RCC 7860 (cell line): Measurements from ENCODE around the gene RAD51D.
"Not testable (repeated sequence)": the region's sequence is repeated elsewhere in the genome, so short reads cannot be mapped to it uniquely, and the experiment has no call there.

Experiments
- DNase-seq: peaks from one replicate; pipeline ENCODE4 v3.0.0-alpha.2; 2015; ENCODE audit warnings: low spot score
- FAIRE-seq: peaks from 2 replicates; lab custom pipeline; 2012; peaks lifted over from hg19 to GRCh38; lab: Jason Lieb, UNC

Gene RAD51D

DNA sequence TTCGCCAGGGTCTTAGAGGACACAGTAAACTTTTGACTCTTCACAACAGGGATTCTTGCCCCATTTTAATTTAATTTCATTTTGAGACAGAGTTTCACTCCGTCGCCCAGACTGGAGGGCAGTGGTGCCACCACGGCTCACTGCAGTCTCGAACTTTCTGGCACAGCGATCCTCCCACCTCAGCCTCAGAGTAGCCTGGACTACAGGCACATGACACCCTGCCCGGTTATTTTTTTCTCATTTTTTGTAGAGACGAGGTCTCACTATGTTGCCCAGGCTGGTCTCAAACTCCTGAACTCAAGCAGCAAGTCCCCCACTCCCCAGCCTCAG is 22.8 kb upstream of the RAD51D start:
- no peak for FAIRE-seq

DNA sequence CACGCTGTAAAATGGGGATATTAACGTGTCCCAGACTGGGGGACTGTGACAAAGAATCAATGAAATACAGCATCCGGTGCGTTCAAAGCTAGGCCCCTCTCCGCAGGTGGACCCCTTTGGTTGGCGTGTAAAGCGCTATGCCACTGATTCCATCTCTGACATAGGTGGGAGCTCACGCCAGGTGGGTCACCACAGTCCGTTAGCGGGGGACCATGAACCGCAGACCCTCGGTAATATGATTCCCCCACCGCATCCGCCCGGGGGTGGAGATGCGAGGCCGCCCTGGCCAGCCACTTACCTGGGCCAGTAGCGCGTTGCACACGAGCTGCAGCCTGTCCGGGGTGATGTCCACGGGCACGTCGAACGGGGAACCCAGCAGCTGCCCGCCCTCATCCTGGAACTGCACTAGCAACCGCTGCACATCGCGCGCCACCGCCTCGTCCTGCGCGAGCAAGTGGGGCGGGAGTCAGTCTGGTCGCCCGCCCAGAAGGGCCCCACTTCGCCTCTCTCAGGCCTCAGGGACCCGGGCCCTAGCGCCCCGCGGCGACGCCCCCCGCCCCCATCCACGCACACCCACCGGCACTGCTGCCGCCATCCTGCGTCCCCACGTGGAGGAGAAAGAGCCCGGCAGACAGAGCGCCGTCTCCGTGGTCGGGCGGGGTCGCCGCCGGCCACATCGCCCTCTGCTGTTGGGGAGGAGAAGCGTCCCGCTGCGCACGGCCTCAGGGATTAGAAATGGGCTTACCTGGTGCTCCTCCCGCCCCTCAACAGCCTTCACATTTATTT is 22.2 kb upstream of the RAD51D start, which contains the start of gene NLE1:
NLE1 (minus strand) TSS at position 623 of the 786 bp plus-strand sequence; CDS start at position 595, 28 bp downstream.
- FAIRE-seq (no peak), DNase-seq (peak; percentile 61)

More for the DNA sequence above, 22.8 kb upstream of the RAD51D start:
- no peak for DNase-seq

DNA sequence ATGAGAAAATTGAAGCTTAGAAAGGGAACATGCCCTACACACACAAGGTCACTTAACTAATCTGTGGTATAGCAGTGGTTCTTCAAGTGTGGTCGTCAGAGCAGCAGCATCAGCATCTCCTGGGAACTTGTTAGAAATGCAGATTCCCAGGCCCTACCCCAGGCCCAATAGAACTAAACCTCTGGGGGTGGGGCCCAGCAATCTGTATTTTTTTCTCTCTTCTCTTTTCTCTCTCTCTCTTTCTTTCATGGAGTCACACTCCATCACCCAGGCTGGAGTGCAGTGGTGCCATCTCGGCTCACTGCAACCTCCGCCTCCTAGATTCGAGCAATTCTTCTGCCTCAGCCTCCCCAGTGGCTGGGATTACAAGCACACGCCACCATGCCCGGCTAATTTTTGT is 18.6 kb upstream of the RAD51D start:
- FAIRE-seq (no peak), DNase-seq (no peak)

DNA sequence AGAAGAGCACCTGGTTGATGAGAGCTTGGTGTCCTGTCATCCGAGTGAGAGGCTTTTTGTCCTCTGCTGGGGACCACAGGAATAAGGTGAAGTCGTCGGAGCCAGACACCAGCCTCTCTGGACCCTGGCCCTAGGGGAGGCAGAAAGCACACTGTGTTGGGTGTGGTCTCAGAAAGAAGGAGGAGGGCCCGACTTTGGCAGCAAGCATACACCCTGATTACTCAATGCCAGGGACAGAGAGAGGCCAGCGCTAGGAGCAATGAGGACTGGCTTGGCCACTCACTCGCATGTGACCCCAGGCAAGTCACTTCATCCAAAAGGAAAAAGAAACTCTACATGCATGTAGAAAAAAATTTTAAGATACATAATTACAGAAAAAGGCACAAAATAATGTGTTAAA is 15.7 kb upstream of the RAD51D start:
- no peak for FAIRE-seq

DNA sequence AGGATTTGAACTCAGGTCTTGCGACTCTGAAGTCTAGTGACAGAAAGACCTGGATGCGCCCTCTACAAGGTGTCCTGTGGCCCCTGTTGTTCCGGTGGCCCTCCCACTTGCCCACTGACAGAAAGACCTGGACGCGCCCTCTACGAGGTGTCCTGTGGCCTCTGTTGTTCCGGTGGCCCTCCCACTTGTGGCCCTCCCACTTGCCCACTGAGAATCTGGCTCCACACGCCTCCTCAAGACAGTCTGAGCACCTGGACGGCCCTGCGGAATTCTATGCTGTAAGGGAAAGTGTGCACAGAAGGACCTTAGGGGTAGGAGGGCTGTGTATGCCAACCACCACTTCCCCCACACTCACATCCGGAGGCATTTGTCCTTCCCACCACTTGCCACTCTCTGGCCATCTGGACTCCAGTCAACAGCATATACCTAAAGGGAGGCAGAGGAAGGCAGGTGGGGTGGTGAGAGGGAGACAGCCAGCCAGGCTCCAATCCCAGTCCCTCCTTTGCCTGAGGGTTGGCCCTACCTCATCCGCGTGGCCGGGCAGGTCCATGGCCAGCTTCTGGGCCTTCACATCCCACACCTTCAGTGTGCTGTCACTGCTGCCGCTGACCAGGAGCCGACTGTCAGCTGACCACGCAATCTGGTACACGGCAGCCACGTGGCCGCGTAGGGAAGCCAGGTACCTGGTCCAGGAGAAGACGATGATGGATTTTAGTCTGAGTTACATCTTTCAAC is 13.3 kb upstream of the RAD51D start:
- FAIRE-seq (no peak), DNase-seq (no peak)

More for the DNA sequence above, 15.7 kb upstream of the RAD51D start:
- DNase-seq, result no peak

DNA sequence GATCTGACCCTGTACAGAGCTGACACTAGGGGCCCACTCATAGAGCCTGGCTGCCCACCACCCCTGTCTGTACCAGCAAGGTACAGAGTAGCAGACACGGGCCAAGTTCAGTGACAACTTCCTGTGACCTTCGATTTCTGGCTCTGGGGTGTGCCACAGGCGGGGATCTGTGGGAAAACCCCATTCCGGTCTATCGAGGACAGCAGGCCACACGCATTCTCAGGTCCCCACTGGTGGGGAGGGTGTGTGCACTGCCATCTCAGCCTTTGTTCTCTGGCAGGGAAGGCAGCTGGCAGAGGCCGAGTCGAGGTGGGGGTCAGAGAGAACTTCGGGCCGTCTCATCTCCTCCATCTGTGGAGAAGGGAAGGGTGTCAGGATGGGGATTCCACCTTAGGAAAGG is 12.4 kb upstream of the RAD51D start:
- no peak for FAIRE-seq
- no peak for DNase-seq

DNA sequence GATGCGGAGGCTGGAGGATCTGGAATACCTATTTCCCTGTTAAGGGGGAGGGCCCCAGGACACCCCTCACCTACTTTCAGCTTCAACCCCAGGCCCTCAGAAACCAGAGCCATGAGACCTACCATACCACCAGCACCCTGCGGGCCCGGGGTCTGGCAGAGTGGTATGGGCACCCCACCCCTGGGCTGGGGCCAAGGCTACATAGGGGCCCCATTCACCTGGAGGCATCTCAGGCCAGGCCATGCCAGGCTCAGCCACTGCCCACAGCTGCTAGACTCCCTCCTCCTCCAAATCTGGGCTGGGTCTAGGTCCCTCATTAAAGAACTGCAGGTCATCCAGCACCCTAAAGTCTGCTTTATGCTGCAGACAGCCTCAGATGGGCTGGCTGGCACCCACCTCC is 10.7 kb upstream of the RAD51D start:
- FAIRE-seq (no peak), DNase-seq (no peak)

DNA sequence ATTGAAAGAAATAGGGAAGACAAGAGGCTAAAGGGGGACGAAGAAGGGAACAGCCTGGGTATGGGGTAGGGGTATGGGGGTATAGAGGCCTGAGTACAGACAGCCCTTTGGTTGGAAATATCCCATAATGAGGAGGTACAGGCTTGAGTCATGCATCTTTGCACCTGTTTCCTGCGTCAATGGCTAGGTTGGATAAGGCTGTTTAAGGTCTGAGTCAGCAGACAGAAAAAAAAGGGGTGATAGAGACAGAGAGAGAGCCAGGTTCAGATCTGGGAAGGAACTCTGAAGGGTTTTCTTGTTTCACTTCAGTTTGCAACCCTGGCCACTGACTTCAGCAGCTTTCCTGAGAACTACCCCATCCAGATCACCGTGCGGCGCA is 10.3 kb upstream of the RAD51D start:
- FAIRE-seq (no peak), DNase-seq (no peak)

DNA sequence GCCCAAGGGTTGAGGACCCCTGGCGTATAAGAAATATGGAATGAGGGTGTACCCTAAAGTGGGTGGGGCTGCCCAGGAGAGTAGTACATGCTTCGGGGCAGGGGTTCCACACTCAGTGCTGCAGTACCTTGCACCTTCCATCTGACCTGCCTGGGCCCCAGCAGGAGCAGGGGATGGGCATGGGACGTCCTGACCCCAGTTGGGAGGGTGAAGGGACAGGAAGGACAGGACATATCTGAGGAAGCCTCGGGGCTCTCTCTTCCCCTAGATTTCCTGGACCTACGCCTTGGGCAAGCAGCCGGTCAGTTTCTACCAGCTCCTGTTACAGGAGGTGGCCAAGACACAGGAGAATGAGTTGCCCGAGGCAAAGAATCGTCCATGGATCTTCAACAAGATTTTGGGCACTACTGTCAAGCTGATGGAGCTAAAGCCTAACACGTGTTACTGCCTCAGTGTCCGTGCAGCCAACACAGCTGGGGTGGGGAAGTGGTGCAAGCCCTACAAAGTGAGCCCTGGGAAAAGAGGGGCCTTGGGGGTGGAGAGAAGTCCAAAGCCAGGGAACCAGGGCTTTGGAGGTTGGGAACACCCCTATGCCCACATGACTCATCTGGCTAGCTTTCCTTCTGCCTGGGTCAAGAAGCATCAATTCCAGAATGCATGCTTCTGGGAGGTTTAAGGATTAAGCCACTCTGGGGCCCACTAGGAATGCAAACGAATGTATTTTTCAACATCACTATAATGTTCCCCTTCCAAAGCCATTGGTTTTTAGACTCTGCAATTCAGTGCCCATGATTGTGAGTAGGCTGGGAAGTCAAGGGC is 9.7 kb upstream of the RAD51D start:
- FAIRE-seq, result no peak
- DNase-seq, result no peak

DNA sequence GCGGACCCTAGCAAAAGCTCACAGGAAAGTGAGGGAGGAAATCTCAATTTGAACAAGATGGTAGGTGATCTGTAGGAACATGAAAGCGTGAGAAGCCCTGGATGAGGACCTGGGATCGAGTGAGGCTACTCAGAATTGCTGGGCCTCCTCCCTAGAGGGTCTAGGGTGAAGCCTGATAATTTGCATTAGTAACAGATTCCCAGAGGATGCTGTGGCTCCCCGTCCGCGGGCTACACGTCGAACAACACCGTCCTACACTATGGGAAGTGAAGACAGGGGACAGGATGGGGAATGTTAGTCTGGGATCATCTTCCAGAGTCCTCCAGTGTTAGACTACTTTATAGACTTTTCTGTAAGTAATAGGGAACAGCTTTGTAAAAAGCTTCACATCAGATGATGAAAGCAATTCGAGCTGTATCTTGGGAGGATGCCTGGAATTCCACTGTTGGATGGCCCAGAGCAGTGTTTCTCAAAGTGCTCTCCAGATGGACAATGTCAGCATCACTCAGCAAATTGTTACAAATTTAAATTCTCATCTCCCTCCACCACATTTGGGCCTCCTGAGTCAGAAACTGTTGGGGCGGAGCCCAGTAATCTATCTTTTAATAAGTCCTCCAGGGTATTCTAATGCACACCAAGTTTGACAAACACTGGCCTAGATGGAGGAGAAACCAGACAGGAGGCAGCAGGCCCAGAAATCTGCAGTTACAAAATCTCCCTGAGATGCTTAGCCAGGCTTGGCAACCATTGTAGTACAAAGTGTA is 8.3 kb upstream of the RAD51D start:
- FAIRE-seq, result no peak

DNA sequence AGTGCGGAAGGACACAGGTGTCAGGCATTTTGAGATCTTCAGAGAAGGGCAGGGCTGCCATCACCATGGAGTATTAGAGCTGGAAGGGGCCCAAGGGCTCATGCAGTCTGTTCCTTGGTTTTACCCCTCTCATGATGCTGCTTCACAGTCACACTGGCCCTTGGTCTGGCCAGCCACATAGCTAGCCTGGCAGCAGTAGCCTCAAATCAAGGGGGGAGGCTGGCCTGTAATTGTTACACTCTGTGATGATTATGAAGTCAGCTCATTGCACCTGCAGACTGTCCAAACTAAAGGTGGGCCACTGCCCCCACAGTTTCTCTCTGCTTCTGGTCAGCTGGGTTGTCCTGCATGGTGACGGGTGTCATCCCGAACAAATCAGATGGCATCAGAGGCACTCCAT is 1.7 kb upstream of the RAD51D start, which contains the start of gene FNDC8:
FNDC8 (plus strand) TSS at position 301 of the 400 bp plus-strand sequence; CDS start at position 380, 79 bp downstream.
- DNase-seq, result no peak
- FAIRE-seq, result no peak

More for the DNA sequence above, 8.3 kb upstream of the RAD51D start:
- DNase-seq, result no peak

DNA sequence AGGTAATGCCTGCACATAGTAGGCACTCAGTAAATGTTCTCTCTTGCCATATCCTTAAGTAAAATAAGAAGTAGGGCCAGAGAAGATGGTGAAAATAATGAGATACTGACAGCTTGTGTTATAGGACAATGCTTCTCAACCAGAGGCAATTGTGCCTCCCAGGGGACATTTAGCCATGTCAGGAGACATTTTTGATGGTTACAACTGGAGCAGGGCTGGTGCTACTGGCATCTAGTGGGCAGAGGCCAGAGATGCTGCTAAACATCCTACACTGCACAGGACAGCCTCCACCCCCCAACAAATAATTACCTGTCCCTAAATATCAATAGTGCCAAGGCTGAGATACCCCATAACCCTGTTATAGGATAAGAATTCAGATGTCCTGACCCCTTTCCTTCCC is 1.7 kb downstream of the RAD51D start:
- DNase-seq, result peak; percentile 27

DNA sequence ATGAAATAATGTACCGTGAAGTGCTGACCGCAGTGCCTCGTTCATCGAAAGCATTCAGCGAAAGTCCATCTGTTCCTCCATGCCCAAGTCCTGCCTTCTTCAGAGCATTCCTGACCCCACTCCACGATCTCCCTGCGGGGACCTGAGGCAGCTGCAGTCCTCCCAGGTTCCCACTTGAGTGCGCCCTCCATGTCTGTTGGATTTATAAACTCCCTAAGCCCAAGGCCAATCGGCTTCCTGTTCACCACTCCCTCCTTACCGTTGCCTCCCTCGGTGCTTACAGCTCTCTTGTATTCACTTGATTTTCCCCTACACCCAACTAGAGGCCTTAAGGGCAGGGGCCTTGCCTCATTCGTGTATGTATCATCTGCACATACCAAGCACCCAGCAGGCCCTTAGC is 2.8 kb downstream of the RAD51D start:
- FAIRE-seq (no peak), DNase-seq (no peak)

More for the DNA sequence above, 1.7 kb downstream of the RAD51D start:
- FAIRE-seq, result no peak

DNA sequence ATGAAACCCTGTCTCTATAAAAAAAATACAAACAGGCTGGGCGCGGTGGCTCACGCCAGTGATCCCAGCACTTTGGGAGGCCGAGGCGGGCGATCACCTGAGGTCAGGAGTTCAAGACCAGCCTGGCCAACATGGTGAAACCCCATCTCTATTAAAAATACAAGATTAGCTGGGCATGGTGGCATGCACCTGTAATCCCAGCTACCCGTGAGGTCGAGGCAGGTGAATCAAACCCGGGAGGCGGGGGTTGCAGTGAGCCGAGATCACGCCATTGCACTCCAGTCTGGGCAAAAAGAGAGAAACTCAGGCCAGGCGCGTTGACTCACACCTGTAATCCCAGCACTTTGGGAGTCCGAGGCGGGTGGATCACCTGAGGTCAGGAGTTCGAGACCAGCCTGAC is 8.9 kb downstream of the RAD51D start:
- FAIRE-seq, DNase-seq: not testable (repeated sequence)

DNA sequence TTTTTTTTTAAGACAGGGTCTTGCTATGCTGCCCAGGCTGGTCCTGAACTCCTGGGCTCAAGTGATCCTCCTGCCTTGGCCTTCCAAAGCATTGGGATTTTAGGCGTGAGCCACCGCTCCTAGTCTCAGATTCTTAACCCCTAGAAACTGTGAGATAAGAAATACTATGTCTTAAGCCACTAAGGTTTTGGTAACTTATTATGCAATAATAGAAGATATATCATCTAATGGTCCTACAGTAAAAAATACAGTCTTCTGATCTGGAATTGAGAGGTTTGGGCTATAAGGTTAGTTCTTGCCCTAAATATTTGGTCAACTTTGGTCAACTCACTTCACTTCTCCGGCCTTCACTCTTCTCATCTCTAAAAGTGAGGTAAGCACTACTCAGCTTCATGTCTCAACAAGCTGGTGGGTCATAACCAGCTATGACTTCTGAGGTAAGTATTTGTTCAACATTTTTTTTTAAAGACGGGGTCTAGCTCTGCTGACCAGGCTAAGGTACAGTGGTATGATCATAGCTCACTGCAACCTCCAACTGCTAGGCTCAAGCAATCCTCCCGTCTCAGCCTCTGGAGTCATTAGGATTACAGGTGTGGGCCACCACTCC is 14.7 kb downstream of the RAD51D start:
- FAIRE-seq (no peak), DNase-seq (no peak)

DNA sequence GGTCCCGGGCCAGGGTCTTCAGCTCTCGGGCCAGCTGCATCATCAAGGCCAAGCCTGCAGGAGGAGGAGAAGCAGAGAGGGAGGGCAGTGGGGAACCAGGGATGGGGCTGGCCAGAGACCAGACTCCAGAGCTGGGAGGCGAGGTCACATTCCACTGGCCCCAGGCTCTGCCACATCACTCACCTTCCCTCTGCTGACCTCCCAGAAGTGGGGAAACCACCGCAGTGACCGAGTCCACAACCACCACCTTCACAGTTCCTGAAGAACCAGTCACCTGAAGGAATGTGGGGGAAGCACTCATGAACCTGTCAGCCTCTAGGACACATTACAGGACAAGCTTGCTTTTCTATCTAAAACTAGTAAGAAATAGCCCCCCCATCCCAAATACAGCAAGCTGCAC is 16.4 kb downstream of the RAD51D start:
- no peak for DNase-seq

DNA sequence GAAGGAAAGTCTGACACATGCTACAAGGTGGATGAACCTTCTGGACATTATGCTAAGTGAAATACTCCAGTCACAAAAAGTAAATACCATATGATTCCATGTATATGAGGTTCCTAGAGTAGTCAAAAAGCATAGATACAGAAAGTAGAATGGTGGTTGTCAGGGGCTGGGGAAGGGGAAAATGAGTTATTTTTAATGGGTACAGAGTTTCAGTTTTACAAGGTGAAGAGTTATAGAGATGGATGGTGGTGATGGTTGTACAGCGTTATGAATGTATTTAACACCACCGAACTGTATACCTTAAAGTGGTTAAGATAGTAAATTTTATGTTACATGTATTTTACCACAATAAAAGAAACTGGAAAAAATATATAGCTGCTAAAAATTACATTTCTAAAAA is 17.9 kb downstream of the RAD51D start:
- no peak for FAIRE-seq
- DNase-seq, result no peak

More for the DNA sequence above, 16.4 kb downstream of the RAD51D start:
- no peak for FAIRE-seq

DNA sequence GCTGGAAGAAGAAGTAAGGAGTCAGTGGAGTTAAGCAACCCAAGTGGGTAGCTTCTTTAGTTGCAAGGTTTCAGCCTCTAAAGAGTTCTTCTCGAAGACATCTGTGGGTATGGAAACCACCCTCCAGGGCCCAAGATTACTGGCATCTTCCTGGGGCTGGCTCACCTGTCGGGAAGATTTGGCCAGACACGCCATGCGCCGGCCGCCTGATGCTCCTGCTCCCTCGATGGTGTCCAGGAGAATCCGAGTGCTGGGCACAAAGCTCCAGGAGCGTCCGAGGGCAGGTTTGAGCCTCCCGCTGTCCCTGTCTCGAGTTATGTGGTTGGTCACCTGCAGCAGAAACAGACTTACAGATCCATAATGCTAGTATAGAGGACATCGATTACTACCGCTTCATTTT is 18.6 kb downstream of the RAD51D start:
- no peak for FAIRE-seq
- no peak for DNase-seq

DNA sequence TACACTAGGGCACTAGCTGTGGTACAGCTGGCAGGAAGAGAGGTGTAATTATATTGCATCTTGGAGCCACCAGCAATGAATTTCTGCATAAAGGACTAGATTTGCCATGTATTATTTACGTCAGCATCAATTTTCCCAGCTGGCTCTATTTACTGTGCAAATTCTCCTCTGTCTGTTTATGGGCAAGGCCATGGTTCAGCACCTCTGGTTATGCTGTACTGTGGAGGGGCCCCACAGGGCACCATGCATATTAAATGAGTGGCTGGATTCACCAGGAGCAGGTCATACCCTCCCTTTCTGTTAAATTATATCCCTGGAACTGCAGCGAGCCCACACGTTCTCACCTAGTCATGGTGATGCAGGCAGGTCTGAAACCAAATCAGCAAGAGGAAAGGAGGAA is 19.8 kb downstream of the RAD51D start:
- DNase-seq, result no peak
- no peak for FAIRE-seq

DNA sequence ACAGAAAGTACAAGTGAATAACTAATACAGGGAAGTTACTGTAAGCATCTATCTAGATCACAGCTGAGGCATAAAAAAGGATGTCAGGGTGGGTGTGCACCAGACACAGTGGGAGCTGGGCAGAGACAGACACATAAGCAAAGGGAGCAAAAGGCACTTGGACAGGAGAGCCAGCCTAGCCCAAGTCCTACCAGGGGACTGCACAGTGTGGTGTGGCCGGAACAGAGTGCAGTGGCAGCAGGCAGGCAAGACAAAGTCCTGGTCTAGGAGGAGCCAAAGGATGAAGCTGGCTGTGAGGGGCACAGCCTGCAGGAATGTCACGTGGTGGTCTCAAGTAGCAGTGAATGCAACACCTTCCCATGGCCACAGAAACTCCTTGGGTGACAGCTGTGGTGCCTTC is 21.9 kb downstream of the RAD51D start:
- DNase-seq (no peak), FAIRE-seq (no peak)
